Measurements from ENCODE around the gene MTPN.

Gene MTPN

GRCh38 chr7:135981958-135982646 is 4.9 kb upstream of the MTPN start:
- no peak for DNase-seq

- no peak for DNase-seq
These were observed 3.6 kb upstream of the MTPN start for GRCh38 chr7:135980665-135981180.

- no peak for DNase-seq
These were observed 2.9 kb upstream of the MTPN start for GRCh38 chr7:135980012-135980551.

GRCh38 chr7:135979471-135980011 is 2.4 kb upstream of the MTPN start:
- DNase-seq, result no peak

GRCh38 chr7:135978624-135979023 is 1.5 kb upstream of the MTPN start:
- no peak for DNase-seq

GRCh38 chr7:135977742-135978066 is 545 bp upstream of the MTPN start:
- DNase-seq, result no peak

- no peak for DNase-seq
These were observed 700 bp downstream of the MTPN start for GRCh38 chr7:135976312-135977006.

- no peak for DNase-seq
These were observed 2.0 kb downstream of the MTPN start for GRCh38 chr7:135975166-135975565.

GRCh38 chr7:135974667-135975066 is 2.5 kb downstream of the MTPN start:
- DNase-seq, result no peak

GRCh38 chr7:135971366-135971725 is 5.8 kb downstream of the MTPN start:
- no peak for DNase-seq

- DNase-seq, result no peak
These were observed 6.3 kb downstream of the MTPN start for GRCh38 chr7:135970682-135971365.

- no peak for DNase-seq
These were observed 7.1 kb downstream of the MTPN start for GRCh38 chr7:135970045-135970444.

- DNase-seq, result no peak
These were observed 10.7 kb downstream of the MTPN start for GRCh38 chr7:135966341-135967043.

GRCh38 chr7:135965602-135966001 is 11.6 kb downstream of the MTPN start:
- no peak for DNase-seq

GRCh38 chr7:135964791-135965190 is 12.4 kb downstream of the MTPN start:
- DNase-seq, result no peak

GRCh38 chr7:135964274-135964673 is 12.9 kb downstream of the MTPN start:
- no peak for DNase-seq

- no peak for DNase-seq
These were observed 14.4 kb downstream of the MTPN start for GRCh38 chr7:135962802-135963201.

GRCh38 chr7:135960709-135961451 is 16.3 kb downstream of the MTPN start:
- no peak for DNase-seq

GRCh38 chr7:135959646-135960363 is 17.4 kb downstream of the MTPN start:
- no peak for DNase-seq

GRCh38 chr7:135958173-135958572 is 19.0 kb downstream of the MTPN start:
- no peak for DNase-seq

- DNase-seq, result no peak
These were observed 19.5 kb downstream of the MTPN start for GRCh38 chr7:135957627-135958026.
